Chondrocyte (in vitro differentiated cells): ENCODE data around the gene CNRIP1. TPM values are rescaled to one million over a fixed set of nuclear protein-coding genes. Genes with fewer than 3 reads are reported as not detected.
A peak's percentile ranks its signal among the peaks of the same experiment; 100 is the strongest.

Source experiments
- DNase-seq: peaks from one replicate; pipeline ENCODE4 v3.0.0; 2021; ENCODE audit warnings: mixed read lengths, low spot score
- H3K27ac Mint-ChIP-seq: one replicate; pipeline ENCODE4 v1.8.0; 2021; ENCODE audit warnings: mild to moderate bottlenecking, moderate library complexity, mixed read lengths; ENCODE audit not compliant: unreplicated experiment
- H3K27me3 Mint-ChIP-seq: 2 replicates; pipeline ENCODE4 v1.8.0; 2021; ENCODE audit warnings: low read depth, mixed read lengths
- H3K36me3 Mint-ChIP-seq: 2 replicates; pipeline ENCODE4 v1.8.0; 2021; ENCODE audit warnings: low read depth, mixed read lengths
- H3K4me1 Mint-ChIP-seq: 2 replicates; pipeline ENCODE4 v1.8.0; 2021; ENCODE audit warnings: low read depth, mild to moderate bottlenecking, mixed read lengths
- H3K4me3 Mint-ChIP-seq: one replicate; pipeline ENCODE4 v1.8.0; 2021; ENCODE audit warnings: mild to moderate bottlenecking, moderate library complexity, mixed read lengths; ENCODE audit not compliant: unreplicated experiment
- H3K9me3 Mint-ChIP-seq: 2 replicates; pipeline ENCODE4 v1.8.0; 2021; ENCODE audit warnings: low read depth, mixed read lengths
- CTCF ChIP-seq: fragments of 200-600 bp; sonication (generic); IDR thresholded peaks from 2 replicates; pipeline ENCODE4 v1.5.0; 2021; ENCODE audit warnings: antibody characterized with exemption, mild to moderate bottlenecking, moderate library complexity
- total RNA-seq: library from RNA; stranded (reverse); gene quantifications from 3 replicates; pipeline ENCODE4 v1.2.1, GENCODE V29; 2021

CNRIP1 gene
- total RNA-seq, 1 donor from 2014 or later = 24.7 TPM

- no peak overlapping the region for H3K27ac Mint-ChIP-seq
- no peak for TF ChIP-seq CTCF
- H3K4me3 Mint-ChIP-seq = no peak overlapping the region
- peaks cover 18% of the 10 kb centered on the region for H3K4me1 Mint-ChIP-seq
- H3K36me3 Mint-ChIP-seq = no peaks in the 10 kb centered on the region
- DNase-seq = no peak
- H3K27me3 Mint-ChIP-seq = no peaks in the 10 kb centered on the region
- no peaks in the 10 kb centered on the region for H3K9me3 Mint-ChIP-seq
Observed at GRCh38 chr2:68248361-68248760, 71.4 kb downstream of the CNRIP1 start.

GRCh38 chr2:68246396-68246795 lies 73.4 kb downstream of the CNRIP1 start:
- Mint-ChIP-seq H3K9me3 (no peaks in the 10 kb centered on the region), H3K27ac (no peak overlapping the region), H3K27me3 (no peaks in the 10 kb centered on the region), H3K4me1 (peaks cover 23% of the 10 kb centered on the region), H3K4me3 (no peak overlapping the region), H3K36me3 (no peaks in the 10 kb centered on the region)
- TF ChIP-seq CTCF = no peak
- no peak for DNase-seq

- H3K36me3 Mint-ChIP-seq = no peaks in the 10 kb centered on the region
- H3K27ac Mint-ChIP-seq = no peak overlapping the region
- peaks cover 21% of the 10 kb centered on the region for H3K4me1 Mint-ChIP-seq
- H3K27me3 Mint-ChIP-seq = no peaks in the 10 kb centered on the region
- TF ChIP-seq CTCF = no peak
- DNase-seq = no peak
- no peak overlapping the region for H3K4me3 Mint-ChIP-seq
- no peaks in the 10 kb centered on the region for H3K9me3 Mint-ChIP-seq
Observed at GRCh38 chr2:68245672-68246071, 74.1 kb downstream of the CNRIP1 start.

GRCh38 chr2:68245066-68245465 lies 74.7 kb downstream of the CNRIP1 start:
- DNase-seq = no peak
- TF ChIP-seq CTCF = no peak
- Mint-ChIP-seq H3K36me3 (no peaks in the 10 kb centered on the region), H3K27ac (no peak overlapping the region), H3K27me3 (no peaks in the 10 kb centered on the region), H3K4me3 (no peak overlapping the region), H3K9me3 (no peaks in the 10 kb centered on the region), H3K4me1 (peaks cover 21% of the 10 kb centered on the region)

GRCh38 chr2:68244456-68244855 lies 75.3 kb downstream of the CNRIP1 start:
- H3K9me3 Mint-ChIP-seq = no peaks in the 10 kb centered on the region
- H3K4me3 Mint-ChIP-seq = no peak overlapping the region
- no peaks in the 10 kb centered on the region for H3K27me3 Mint-ChIP-seq
- TF ChIP-seq CTCF = peak; percentile 74
- peaks cover 19% of the 10 kb centered on the region for H3K4me1 Mint-ChIP-seq
- no peak overlapping the region for H3K27ac Mint-ChIP-seq
- no peaks in the 10 kb centered on the region for H3K36me3 Mint-ChIP-seq
- DNase-seq = no peak

Other genes starting within 250 kb of the CNRIP1 start
- gene PNO1, start 162.1 kb downstream of the CNRIP1 start, total RNA-seq = 11.5 to 20.7 TPM (median 12.0 TPM) in 3 replicates
- 56.2 to 72.3 TPM (median 70.8 TPM) in 3 replicates for gene PPP3R1, start 67.4 kb downstream of the CNRIP1 start, total RNA-seq
- gene PLEK, start 45.3 kb upstream of the CNRIP1 start, total RNA-seq = 0.15 TPM in 1 of 3 replicates, not detected in the others
- gene FBXO48, start 147.3 kb upstream of the CNRIP1 start, total RNA-seq = 0.55 to 0.63 TPM (median 0.62 TPM) in 3 replicates
- 3.9 to 4.5 TPM (median 4.3 TPM) in 3 replicates for gene APLF, start 147.6 kb upstream of the CNRIP1 start, total RNA-seq